Measurements from ENCODE around the gene IL5RA. TPM values are rescaled to one million over a fixed set of nuclear protein-coding genes. Genes with fewer than 3 reads are reported as not detected.
A peak's percentile ranks its signal among the peaks of the same experiment; 100 is the strongest.

The IL5RA gene
- total and polyA plus RNA-seq, 10 of the 15 experiments (the other 5 are each of a cell fraction or from before 2014, with no cell fraction given) = 0.04 to 0.53 (median 0.14) TPM; not detected in 6

DNA sequence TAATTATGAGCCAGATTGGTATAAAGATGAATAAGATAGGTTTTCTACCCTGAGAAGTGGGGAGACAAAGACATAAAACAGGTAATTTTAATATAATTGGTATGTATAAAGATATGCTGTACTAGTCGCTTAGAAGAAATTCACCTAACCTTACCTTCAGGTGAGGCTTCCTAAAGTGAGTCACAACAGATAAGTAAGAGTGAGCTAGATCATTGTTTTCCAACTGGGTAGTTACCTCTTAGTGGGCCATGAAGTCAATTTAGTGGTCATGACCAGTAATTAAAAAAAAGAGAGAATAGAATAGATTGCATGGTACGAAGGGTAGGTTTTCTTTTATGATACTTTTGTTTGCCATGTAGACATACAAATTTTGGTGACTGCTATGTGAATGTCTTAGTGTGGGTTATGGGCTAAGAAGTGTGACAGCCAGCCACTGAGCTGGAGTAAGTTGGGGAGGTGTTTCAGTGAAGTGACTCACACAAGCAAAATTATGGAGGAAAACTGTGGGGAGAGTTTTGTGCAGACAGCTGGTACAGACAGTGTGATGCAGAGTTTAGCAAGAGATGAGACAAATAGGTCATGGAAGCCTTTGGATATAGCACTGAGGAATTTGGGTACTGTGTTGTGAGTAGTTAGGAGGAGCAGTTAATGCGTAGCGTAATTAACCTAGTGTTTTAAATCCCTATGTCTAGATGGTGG lies 24.7 kb upstream of the IL5RA start:
- POLR2A ChIA-PET = no interaction called here
- no peak overlapping the region for H3K9ac ChIP-seq (ENCODE audit: control insufficient read depth, insufficient read depth, low read length)
- CTCF ChIA-PET = interaction anchor here (1.0 kb wide), 1 partner anchor 213 kb away, joined by 3 read pairs; no protein-coding TSS in a partner anchor
- H2AFZ ChIP-seq (ENCODE audit: control insufficient read depth, low read depth, low read length) = no peak overlapping the region
- SMC1A ChIA-PET (ENCODE audit: uncharacterized antibody, unreplicated experiment) = no interaction called here
- peak overlapping the region; percentile 1; the same call in 1 of the 2 replicates for H3K4me2 ChIP-seq (ENCODE audit: control insufficient read depth, insufficient read depth)
- peaks cover 5 to 24% of the 10 kb centered on the region in 2 experiments for H3K36me3 ChIP-seq (ENCODE audit: control insufficient read depth in 2 of 2, insufficient read depth in 2 of 2, low read length in 1 of 2)
- DNase-seq (ENCODE audit: low read depth, low spot score) (no peak), FAIRE-seq (no peak), ATAC-seq (peak; percentile 31)
- no peak overlapping the region for H3K4me3 ChIP-seq
- no peaks in the 10 kb centered on the region for H3K27me3 ChIP-seq (replicated peaks in 1 of 2; ENCODE audit: control insufficient read depth in 2 of 2, insufficient read depth in 2 of 2, low read length in 1 of 2)
- RAD21 ChIA-PET (ENCODE audit: unreplicated experiment) = no interaction called here
- in situ Hi-C loops (cut with MboI) (no loop called here), intact Hi-C loops (cut with micrococcal nuclease; ENCODE audit: unreplicated experiment) (no loop called here)
- H3K4me1 ChIP-seq (ENCODE audit: control insufficient read depth, insufficient read depth, low read length) = no peaks in the 10 kb centered on the region
- BruUV-seq (replicated peaks) = no TSS peak
- H4K20me1 ChIP-seq (ENCODE audit: control insufficient read depth, insufficient read depth) = no peaks in the 10 kb centered on the region
- H3K9me3 ChIP-seq (replicated peaks; ENCODE audit: control insufficient read depth, insufficient read depth, low read length) = peaks cover 2% of the 10 kb centered on the region; the same call in 1 of the 3 replicates
- WGBS (ENCODE audit: insufficient coverage, insufficient replicate concordance, low lambda C conversion rate, missing lambda C conversion rate) = 100% methylated on average over 4 of the region's 4 CpGs
- TF ChIP-seq KLF5 (IDR thresholded peaks at IDR 0.05; ENCODE audit: partially characterized antibody) (no peak), EED (IDR thresholded peaks at IDR 0.05; ENCODE audit: low read depth) (no peak), YBX1 (IDR thresholded peaks at IDR 0.05) (no peak), CREM (IDR thresholded peaks at IDR 0.05; ENCODE audit: low read depth) (no peak), EP300 (IDR thresholded peaks at IDR 0.05; ENCODE audit: borderline replicate concordance in 1 of 2, control insufficient read depth in 1 of 2, low read depth in 2 of 2, low read length in 2 of 2) (no peak), CHD2 (IDR thresholded peaks at IDR 0.05; ENCODE audit: borderline replicate concordance, low read depth, low read length) (no peak), ZNF622 (IDR thresholded peaks at IDR 0.05) (no peak), IRF4 (IDR thresholded peaks at IDR 0.05; ENCODE audit: low read depth, low read length) (no peak), SPI1 (IDR thresholded peaks at IDR 0.05; ENCODE audit: borderline replicate concordance, insufficient read depth, low read depth, low read length) (no peak), NBN (IDR thresholded peaks at IDR 0.05) (no peak), GABPA (IDR thresholded peaks at IDR 0.05; ENCODE audit: low read depth) (no peak), SUPT20H (IDR thresholded peaks at IDR 0.05; ENCODE audit: borderline replicate concordance, control insufficient read depth, low read depth, low read length) (no peak), BRCA1 (IDR thresholded peaks at IDR 0.05; ENCODE audit: low read depth, low read length) (no peak)
- TF ChIP-seq, protein P1, sequence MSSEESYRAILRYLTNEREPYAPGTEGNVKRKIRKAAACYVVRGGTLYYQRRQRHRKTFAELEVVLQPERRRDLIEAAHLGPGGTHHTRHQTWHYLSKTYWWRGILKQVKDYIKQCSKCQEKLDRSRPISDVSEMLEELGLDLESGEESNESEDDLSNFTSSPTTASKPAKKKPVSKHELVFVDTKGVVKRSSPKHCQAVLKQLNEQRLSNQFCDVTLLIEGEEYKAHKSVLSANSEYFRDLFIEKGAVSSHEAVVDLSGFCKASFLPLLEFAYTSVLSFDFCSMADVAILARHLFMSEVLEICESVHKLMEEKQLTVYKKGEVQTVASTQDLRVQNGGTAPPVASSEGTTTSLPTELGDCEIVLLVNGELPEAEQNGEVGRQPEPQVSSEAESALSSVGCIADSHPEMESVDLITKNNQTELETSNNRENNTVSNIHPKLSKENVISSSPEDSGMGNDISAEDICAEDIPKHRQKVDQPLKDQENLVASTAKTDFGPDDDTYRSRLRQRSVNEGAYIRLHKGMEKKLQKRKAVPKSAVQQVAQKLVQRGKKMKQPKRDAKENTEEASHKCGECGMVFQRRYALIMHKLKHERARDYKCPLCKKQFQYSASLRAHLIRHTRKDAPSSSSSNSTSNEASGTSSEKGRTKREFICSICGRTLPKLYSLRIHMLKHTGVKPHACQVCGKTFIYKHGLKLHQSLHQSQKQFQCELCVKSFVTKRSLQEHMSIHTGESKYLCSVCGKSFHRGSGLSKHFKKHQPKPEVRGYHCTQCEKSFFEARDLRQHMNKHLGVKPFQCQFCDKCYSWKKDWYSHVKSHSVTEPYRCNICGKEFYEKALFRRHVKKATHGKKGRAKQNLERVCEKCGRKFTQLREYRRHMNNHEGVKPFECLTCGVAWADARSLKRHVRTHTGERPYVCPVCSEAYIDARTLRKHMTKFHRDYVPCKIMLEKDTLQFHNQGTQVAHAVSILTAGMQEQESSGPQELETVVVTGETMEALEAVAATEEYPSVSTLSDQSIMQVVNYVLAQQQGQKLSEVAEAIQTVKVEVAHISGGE (CRISPR knock-in tag; IDR thresholded peaks at IDR 0.05) = no peak
- H3K79me2 ChIP-seq (ENCODE audit: control insufficient read depth, insufficient read depth, low read length) = peaks cover 21% of the 10 kb centered on the region
- no peak overlapping the region for H3K27ac ChIP-seq (ENCODE audit: control insufficient read depth, insufficient read depth)

All from GM12878 (cell line).